ENCODE results near the gene SHROOM2. TPM values are rescaled to one million over a fixed set of nuclear protein-coding genes. Genes with fewer than 3 reads are reported as not detected.

The SHROOM2 gene
- total RNA-seq, 1 experiment from 2014 or later, result 5.3 TPM

DNA sequence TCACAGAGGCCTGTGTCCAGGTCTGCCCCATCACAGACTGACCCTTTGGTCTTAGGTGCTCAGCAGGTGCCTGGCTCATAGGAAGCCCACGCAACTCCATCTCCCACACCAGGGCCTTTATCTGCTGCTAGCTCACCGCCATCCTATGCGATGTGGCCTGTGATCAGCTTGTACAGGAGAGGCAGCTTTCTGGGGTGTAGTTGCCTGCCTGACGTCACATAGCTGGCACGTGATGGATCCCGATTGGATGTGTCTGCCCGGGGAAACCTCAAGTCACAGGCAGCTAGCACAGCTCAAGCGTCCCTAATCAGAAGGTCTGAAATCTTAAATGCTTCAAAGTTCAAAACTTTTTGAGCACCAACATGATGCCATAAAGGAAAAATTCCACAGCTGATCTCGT lies 139.8 kb downstream of the SHROOM2 start:
- CTCF ChIA-PET, result no interaction called here
- RAD21 ChIA-PET (ENCODE audit: low non-redundant PET in 1 of 2, low total read pairs in 2 of 2, uncharacterized antibody in 2 of 2, unreplicated experiment in 2 of 2), result no interaction called here

More for the DNA sequence above, 139.8 kb downstream of the SHROOM2 start:
- no peak for DNase-seq (ENCODE audit: low read depth, low spot score)
- H3K36me3 ChIP-seq (ENCODE audit: control insufficient read depth in 1 of 2, insufficient read depth in 2 of 2, low read length in 2 of 2), result no peaks in the 10 kb centered on the region
- TF ChIP-seq CTCF (IDR thresholded peaks at IDR 0.05 in 2 of 3, conservative IDR thresholded peaks at IDR 0.05 in 1 of 3; ENCODE audit: borderline replicate concordance in 1 of 3, insufficient read depth in 1 of 3, low read depth in 2 of 3, low read length in 2 of 3), result no peak
- TF ChIP-seq TCF7L2 (IDR thresholded peaks at IDR 0.05; ENCODE audit: borderline replicate concordance, extremely low read depth, insufficient read depth, insufficient read length), result no peak
- TF ChIP-seq, protein P1, sequence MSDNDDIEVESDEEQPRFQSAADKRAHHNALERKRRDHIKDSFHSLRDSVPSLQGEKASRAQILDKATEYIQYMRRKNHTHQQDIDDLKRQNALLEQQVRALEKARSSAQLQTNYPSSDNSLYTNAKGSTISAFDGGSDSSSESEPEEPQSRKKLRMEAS (IDR thresholded peaks at IDR 0.05), result no peak
- no peak for TF ChIP-seq CEBPB (IDR thresholded peaks at IDR 0.05; ENCODE audit: low read depth)
- TF ChIP-seq, protein P2, sequence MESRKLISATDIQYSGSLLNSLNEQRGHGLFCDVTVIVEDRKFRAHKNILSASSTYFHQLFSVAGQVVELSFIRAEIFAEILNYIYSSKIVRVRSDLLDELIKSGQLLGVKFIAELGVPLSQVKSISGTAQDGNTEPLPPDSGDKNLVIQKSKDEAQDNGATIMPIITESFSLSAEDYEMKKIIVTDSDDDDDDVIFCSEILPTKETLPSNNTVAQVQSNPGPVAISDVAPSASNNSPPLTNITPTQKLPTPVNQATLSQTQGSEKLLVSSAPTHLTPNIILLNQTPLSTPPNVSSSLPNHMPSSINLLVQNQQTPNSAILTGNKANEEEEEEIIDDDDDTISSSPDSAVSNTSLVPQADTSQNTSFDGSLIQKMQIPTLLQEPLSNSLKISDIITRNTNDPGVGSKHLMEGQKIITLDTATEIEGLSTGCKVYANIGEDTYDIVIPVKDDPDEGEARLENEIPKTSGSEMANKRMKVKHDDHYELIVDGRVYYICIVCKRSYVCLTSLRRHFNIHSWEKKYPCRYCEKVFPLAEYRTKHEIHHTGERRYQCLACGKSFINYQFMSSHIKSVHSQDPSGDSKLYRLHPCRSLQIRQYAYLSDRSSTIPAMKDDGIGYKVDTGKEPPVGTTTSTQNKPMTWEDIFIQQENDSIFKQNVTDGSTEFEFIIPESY (IDR thresholded peaks at IDR 0.05; ENCODE audit: extremely low read depth, insufficient replicate concordance, low read length), result no peak
- no peak for TF ChIP-seq POLR2AphosphoS5 (IDR thresholded peaks at IDR 0.05; ENCODE audit: low read depth, low read length)
- no peak for TF ChIP-seq CBX3 (IDR thresholded peaks at IDR 0.05; ENCODE audit: low read depth)
- TF ChIP-seq ZFX (IDR thresholded peaks at IDR 0.05), result no peak
- no peak for TF ChIP-seq YY1 (IDR thresholded peaks at IDR 0.05; ENCODE audit: extremely low read depth, insufficient replicate concordance, low read depth, low read length)
- no peak for TF ChIP-seq EZH2phosphoT487 (IDR thresholded peaks at IDR 0.05; ENCODE audit: borderline replicate concordance)
- TF ChIP-seq EZH2 (IDR thresholded peaks at IDR 0.05), result no peak
- TF ChIP-seq EGR1 (IDR thresholded peaks at IDR 0.05; ENCODE audit: low read depth), result no peak
- TF ChIP-seq, protein P3, sequence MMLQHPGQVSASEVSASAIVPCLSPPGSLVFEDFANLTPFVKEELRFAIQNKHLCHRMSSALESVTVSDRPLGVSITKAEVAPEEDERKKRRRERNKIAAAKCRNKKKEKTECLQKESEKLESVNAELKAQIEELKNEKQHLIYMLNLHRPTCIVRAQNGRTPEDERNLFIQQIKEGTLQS (IDR thresholded peaks at IDR 0.05), result no peak
- no peak for TF ChIP-seq ELF1 (IDR thresholded peaks at IDR 0.05; ENCODE audit: borderline replicate concordance, low read depth)
- no peak for TF ChIP-seq POLR2A (IDR thresholded peaks at IDR 0.05; ENCODE audit: borderline replicate concordance, extremely low read depth, insufficient read depth, insufficient read length)
- TF ChIP-seq, protein P4, sequence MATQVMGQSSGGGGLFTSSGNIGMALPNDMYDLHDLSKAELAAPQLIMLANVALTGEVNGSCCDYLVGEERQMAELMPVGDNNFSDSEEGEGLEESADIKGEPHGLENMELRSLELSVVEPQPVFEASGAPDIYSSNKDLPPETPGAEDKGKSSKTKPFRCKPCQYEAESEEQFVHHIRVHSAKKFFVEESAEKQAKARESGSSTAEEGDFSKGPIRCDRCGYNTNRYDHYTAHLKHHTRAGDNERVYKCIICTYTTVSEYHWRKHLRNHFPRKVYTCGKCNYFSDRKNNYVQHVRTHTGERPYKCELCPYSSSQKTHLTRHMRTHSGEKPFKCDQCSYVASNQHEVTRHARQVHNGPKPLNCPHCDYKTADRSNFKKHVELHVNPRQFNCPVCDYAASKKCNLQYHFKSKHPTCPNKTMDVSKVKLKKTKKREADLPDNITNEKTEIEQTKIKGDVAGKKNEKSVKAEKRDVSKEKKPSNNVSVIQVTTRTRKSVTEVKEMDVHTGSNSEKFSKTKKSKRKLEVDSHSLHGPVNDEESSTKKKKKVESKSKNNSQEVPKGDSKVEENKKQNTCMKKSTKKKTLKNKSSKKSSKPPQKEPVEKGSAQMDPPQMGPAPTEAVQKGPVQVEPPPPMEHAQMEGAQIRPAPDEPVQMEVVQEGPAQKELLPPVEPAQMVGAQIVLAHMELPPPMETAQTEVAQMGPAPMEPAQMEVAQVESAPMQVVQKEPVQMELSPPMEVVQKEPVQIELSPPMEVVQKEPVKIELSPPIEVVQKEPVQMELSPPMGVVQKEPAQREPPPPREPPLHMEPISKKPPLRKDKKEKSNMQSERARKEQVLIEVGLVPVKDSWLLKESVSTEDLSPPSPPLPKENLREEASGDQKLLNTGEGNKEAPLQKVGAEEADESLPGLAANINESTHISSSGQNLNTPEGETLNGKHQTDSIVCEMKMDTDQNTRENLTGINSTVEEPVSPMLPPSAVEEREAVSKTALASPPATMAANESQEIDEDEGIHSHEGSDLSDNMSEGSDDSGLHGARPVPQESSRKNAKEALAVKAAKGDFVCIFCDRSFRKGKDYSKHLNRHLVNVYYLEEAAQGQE (IDR thresholded peaks at IDR 0.05; ENCODE audit: low read depth), result no peak
- no peak for TF ChIP-seq ZNF274 (IDR thresholded peaks at IDR 0.05; ENCODE audit: low read depth, low read length)
- no peak for TF ChIP-seq SIN3A (IDR thresholded peaks at IDR 0.05; ENCODE audit: low read depth)
- H3K4me1 ChIP-seq (ENCODE audit: control insufficient read depth in 1 of 2, insufficient read depth in 2 of 2, low read length in 2 of 2), result no peaks in the 10 kb centered on the region
- no TSS peak for BruUV-seq (replicated peaks)
- intact Hi-C loops (cut with micrococcal nuclease), result no loop called here
- no peaks in the 10 kb centered on the region for H3K9me3 ChIP-seq (ENCODE audit: control insufficient read depth in 1 of 2, insufficient read depth in 1 of 2, low read depth in 1 of 2, low read length in 2 of 2)
- no peak overlapping the region for H3K9ac ChIP-seq (ENCODE audit: low read length)
- H3K27me3 ChIP-seq (ENCODE audit: insufficient read depth, low read length), result no peaks in the 10 kb centered on the region
- no peak overlapping the region for H3K4me3 ChIP-seq (replicated peaks in 1 of 2; ENCODE audit: low read depth in 1 of 2, low read length in 2 of 2)
- no peaks in the 10 kb centered on the region for H3K9me2 ChIP-seq (ENCODE audit: insufficient read depth)
- H3K4me2 ChIP-seq (ENCODE audit: low read length), result no peak overlapping the region
- ATAC-seq, result no peak
- no peak overlapping the region for H2AFZ ChIP-seq (ENCODE audit: low read depth, low read length, poor library complexity, severe bottlenecking)
- no peak overlapping the region for H3K27ac ChIP-seq (ENCODE audit: low read depth, low read length)
- no peaks in the 10 kb centered on the region for H3K79me2 ChIP-seq (ENCODE audit: insufficient read depth, low read length)
- no peaks in the 10 kb centered on the region for H4K20me1 ChIP-seq (ENCODE audit: insufficient read depth)
- POLR2A ChIA-PET, result no interaction called here

Measured in HCT116 (cell line).